Parathyroid adenoma (tissue), 2 donors: Measurements from ENCODE around the gene TEKTIP1.

Experiments used
- H2AFZ ChIP-seq: fragments of 300-600 bp; sonication (generic); one replicate; pipeline ENCODE4 v1.7.0; 2017; ENCODE audit warnings: antibody characterized with exemption, mild to moderate bottlenecking
- H3K27ac ChIP-seq: fragments of 300-600 bp; sonication (generic); one replicate; pipeline ENCODE4 v1.7.0; 2017
- H3K27me3 ChIP-seq: fragments of 300-600 bp; sonication (generic); one replicate; pipeline ENCODE4 v1.7.0; 2017; ENCODE audit warnings: low read length; ENCODE audit not compliant: control insufficient read depth, insufficient read depth
- H3K36me3 ChIP-seq: fragments of 300-600 bp; sonication (generic); one replicate; pipeline ENCODE4 v1.7.0; 2017; ENCODE audit warnings: low read length; ENCODE audit not compliant: control insufficient read depth, insufficient read depth
- H3K4me1 ChIP-seq: fragments of 300-600 bp; sonication (generic); one replicate; pipeline ENCODE4 v1.7.0; 2017; ENCODE audit warnings: control low read depth
- H3K4me2 ChIP-seq: fragments of 300-600 bp; sonication (generic); one replicate; pipeline ENCODE4 v1.7.0; 2017; ENCODE audit warnings: low read length
- H3K4me3 ChIP-seq: fragments of 300-600 bp; sonication (generic); one replicate; pipeline ENCODE4 v1.7.0; 2017; ENCODE audit warnings: low read depth, low read length
- H3K79me2 ChIP-seq: fragments of 300-600 bp; sonication (generic); one replicate; pipeline ENCODE4 v1.7.0; 2017; ENCODE audit warnings: control low read depth
- H3K9ac ChIP-seq: fragments of 300-600 bp; sonication (generic); one replicate; pipeline ENCODE4 v1.7.0; 2017; ENCODE audit warnings: mild to moderate bottlenecking
- H3K9me3 ChIP-seq: fragments of 300-600 bp; sonication (generic); one replicate; pipeline ENCODE4 v1.7.0; 2017; ENCODE audit warnings: low read length; ENCODE audit not compliant: control insufficient read depth
- CTCF ChIP-seq: fragments of 300-600 bp; sonication (generic); IDR thresholded peaks from one replicate; pipeline ENCODE4 v1.7.0; 2017; ENCODE audit warnings: antibody characterized with exemption, mild to moderate bottlenecking
- donor health status: primary hyperparathyroidism.

TEKTIP1 gene

GRCh38 chr19:3534375-3535234 is 4.4 kb upstream of the TEKTIP1 start:
- Histone ChIP-seq H3K4me1 (no peaks in the 10 kb centered on the region), H3K9me3 (no peaks in the 10 kb centered on the region), H2AFZ (no peak overlapping the region), H3K4me3 (no peak overlapping the region), H3K27me3 (no peaks in the 10 kb centered on the region), H3K36me3 (no peaks in the 10 kb centered on the region), H3K27ac (no peak overlapping the region), H3K4me2 (no peak overlapping the region), H3K9ac (no peak overlapping the region), H3K79me2 (no peaks in the 10 kb centered on the region)
- no peak for TF ChIP-seq CTCF

- Histone ChIP-seq H3K27me3 (no peaks in the 10 kb centered on the region), H3K27ac (no peak overlapping the region), H3K9me3 (no peaks in the 10 kb centered on the region), H3K36me3 (no peaks in the 10 kb centered on the region), H3K4me1 (no peaks in the 10 kb centered on the region), H2AFZ (no peak overlapping the region), H3K4me2 (no peak overlapping the region), H3K4me3 (no peak overlapping the region), H3K9ac (no peak overlapping the region), H3K79me2 (no peaks in the 10 kb centered on the region)
- no peak for TF ChIP-seq CTCF
Measured at GRCh38 chr19:3535235-3535535, 3.8 kb upstream of the TEKTIP1 start.

DNA sequence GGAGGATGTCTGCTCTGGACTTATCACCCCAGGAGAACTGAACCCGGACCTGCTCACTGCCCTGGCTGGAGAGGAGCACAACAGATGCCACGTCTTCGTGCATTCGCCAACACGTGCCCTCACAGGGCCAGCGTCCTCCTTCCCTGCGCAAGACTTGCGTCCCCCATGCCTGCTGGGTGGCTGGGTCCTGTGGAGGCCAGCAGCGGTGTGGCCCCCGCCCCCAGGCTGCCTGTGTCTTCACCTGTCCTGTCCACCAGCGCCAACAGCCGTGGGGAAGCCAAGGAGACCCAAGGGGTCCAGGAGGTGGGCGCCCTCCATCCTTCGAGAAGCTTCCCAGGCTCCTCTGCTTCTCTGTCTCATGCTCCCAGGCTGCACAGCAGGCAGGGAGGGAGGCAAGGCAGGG is 3.4 kb upstream of the TEKTIP1 start:
- H3K79me2 ChIP-seq, result no peaks in the 10 kb centered on the region
- no peaks in the 10 kb centered on the region for H3K9me3 ChIP-seq
- H3K9ac ChIP-seq, result no peak overlapping the region
- TF ChIP-seq CTCF, result no peak
- no peak overlapping the region for H3K27ac ChIP-seq
- H3K4me1 ChIP-seq, result no peaks in the 10 kb centered on the region
- H3K4me3 ChIP-seq, result no peak overlapping the region
- H3K36me3 ChIP-seq, result no peaks in the 10 kb centered on the region
- H2AFZ ChIP-seq, result no peak overlapping the region
- H3K4me2 ChIP-seq, result no peak overlapping the region
- H3K27me3 ChIP-seq, result no peaks in the 10 kb centered on the region

- no peaks in the 10 kb centered on the region for H3K4me1 ChIP-seq
- H3K27ac ChIP-seq, result no peak overlapping the region
- no peak overlapping the region for H2AFZ ChIP-seq
- H3K4me2 ChIP-seq, result no peak overlapping the region
- no peaks in the 10 kb centered on the region for H3K27me3 ChIP-seq
- no peak overlapping the region for H3K9ac ChIP-seq
- no peaks in the 10 kb centered on the region for H3K36me3 ChIP-seq
- TF ChIP-seq CTCF, result no peak
- no peak overlapping the region for H3K4me3 ChIP-seq
- no peaks in the 10 kb centered on the region for H3K9me3 ChIP-seq
- no peaks in the 10 kb centered on the region for H3K79me2 ChIP-seq
Measured at GRCh38 chr19:3535981-3536380, 3.0 kb upstream of the TEKTIP1 start.

DNA sequence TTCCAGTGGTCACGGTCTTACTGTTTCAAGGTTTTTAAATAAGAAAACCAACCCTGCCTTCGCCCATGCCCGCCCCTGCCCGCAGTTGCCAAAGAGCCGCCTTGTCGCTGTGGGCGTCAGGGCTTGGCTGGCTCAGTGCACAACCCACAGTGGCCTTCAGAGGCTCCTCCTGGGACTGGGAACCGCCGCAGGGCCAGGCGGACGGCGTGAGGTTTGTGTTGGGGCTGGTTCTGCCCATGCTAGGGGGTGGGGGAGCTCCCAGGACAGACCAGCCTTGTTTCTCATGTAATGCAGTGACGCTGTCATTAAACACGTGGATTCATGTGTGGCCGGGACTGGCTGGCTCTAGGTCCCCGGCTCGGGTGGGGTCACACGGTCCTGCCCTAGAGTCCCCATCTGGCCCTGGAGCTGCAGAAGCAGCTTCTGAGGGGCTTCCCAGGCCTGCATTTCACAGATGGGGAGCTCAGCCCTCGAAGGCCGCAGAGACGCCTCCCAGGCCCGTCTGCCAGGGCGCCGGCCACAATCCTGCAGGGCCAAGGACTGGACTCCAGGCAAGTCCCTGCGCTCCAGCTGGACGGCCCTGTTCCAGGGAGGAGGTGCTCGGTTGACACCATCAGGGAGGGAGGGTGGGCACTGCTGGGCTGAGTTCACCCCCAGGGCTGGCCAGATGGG is 2.4 kb upstream of the TEKTIP1 start:
- Histone ChIP-seq H3K27ac (no peak overlapping the region), H3K79me2 (no peaks in the 10 kb centered on the region), H3K4me3 (no peak overlapping the region), H3K9ac (no peak overlapping the region), H3K27me3 (no peaks in the 10 kb centered on the region), H3K36me3 (no peaks in the 10 kb centered on the region), H2AFZ (no peak overlapping the region), H3K9me3 (no peaks in the 10 kb centered on the region), H3K4me1 (no peaks in the 10 kb centered on the region), H3K4me2 (no peak overlapping the region)
- TF ChIP-seq CTCF, result no peak
